ENCODE results near the gene CYP2E1. TPM values are rescaled to one million over a fixed set of nuclear protein-coding genes. Genes with fewer than 3 reads are reported as not detected.

CYP2E1 gene
- total RNA-seq, 1 experiment from 2014 or later: 1.0 TPM

DNA sequence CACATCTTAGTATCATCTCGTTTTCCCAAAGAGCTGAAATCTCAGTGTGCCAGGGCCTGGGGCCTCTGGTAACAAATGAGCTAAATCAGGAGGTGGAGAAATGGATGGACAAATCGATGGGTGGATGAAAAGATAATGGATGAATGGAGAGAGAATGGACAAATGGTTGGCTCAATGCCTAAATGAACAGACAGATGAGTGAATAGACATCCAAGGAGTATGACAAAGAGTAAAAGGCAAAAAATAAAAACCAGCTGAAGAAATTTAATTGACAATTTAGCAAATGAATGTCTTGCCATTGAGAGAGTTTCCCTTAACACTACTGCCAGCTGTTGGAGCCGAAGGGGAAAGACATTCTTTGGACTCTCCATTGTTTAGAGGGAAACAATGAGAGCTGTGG lies 30.2 kb downstream of the CYP2E1 start:
- peaks cover 93% of the 10 kb centered on the region for H3K9me3 Mint-ChIP-seq

More for the DNA sequence above, 30.2 kb downstream of the CYP2E1 start:
- TF ChIP-seq, protein P1, sequence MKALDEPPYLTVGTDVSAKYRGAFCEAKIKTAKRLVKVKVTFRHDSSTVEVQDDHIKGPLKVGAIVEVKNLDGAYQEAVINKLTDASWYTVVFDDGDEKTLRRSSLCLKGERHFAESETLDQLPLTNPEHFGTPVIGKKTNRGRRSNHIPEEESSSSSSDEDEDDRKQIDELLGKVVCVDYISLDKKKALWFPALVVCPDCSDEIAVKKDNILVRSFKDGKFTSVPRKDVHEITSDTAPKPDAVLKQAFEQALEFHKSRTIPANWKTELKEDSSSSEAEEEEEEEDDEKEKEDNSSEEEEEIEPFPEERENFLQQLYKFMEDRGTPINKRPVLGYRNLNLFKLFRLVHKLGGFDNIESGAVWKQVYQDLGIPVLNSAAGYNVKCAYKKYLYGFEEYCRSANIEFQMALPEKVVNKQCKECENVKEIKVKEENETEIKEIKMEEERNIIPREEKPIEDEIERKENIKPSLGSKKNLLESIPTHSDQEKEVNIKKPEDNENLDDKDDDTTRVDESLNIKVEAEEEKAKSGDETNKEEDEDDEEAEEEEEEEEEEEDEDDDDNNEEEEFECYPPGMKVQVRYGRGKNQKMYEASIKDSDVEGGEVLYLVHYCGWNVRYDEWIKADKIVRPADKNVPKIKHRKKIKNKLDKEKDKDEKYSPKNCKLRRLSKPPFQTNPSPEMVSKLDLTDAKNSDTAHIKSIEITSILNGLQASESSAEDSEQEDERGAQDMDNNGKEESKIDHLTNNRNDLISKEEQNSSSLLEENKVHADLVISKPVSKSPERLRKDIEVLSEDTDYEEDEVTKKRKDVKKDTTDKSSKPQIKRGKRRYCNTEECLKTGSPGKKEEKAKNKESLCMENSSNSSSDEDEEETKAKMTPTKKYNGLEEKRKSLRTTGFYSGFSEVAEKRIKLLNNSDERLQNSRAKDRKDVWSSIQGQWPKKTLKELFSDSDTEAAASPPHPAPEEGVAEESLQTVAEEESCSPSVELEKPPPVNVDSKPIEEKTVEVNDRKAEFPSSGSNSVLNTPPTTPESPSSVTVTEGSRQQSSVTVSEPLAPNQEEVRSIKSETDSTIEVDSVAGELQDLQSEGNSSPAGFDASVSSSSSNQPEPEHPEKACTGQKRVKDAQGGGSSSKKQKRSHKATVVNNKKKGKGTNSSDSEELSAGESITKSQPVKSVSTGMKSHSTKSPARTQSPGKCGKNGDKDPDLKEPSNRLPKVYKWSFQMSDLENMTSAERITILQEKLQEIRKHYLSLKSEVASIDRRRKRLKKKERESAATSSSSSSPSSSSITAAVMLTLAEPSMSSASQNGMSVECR (CRISPR knock-in tag; IDR thresholded peaks at IDR 0.05; ENCODE audit: borderline replicate concordance): no peak
- TF ChIP-seq, protein P2, sequence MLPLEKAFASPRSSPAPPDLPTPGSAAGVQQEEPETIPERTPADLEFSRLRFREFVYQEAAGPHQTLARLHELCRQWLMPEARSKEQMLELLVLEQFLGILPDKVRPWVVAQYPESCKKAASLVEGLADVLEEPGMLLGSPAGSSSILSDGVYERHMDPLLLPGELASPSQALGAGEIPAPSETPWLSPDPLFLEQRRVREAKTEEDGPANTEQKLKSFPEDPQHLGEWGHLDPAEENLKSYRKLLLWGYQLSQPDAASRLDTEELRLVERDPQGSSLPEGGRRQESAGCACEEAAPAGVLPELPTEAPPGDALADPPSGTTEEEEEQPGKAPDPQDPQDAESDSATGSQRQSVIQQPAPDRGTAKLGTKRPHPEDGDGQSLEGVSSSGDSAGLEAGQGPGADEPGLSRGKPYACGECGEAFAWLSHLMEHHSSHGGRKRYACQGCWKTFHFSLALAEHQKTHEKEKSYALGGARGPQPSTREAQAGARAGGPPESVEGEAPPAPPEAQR (CRISPR knock-in tag; IDR thresholded peaks at IDR 0.05): no peak
- no peak for TF ChIP-seq NFATC4 (CRISPR knock-in tag; IDR thresholded peaks at IDR 0.05)
- TF ChIP-seq, protein P3, sequence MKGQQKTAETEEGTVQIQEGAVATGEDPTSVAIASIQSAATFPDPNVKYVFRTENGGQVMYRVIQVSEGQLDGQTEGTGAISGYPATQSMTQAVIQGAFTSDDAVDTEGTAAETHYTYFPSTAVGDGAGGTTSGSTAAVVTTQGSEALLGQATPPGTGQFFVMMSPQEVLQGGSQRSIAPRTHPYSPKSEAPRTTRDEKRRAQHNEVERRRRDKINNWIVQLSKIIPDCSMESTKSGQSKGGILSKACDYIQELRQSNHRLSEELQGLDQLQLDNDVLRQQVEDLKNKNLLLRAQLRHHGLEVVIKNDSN (CRISPR knock-in tag; IDR thresholded peaks at IDR 0.05): no peak
- no peak for TF ChIP-seq TCF7 (CRISPR knock-in tag; IDR thresholded peaks at IDR 0.05; ENCODE audit: low read depth)
- TF ChIP-seq ZNF263 (CRISPR knock-in tag; IDR thresholded peaks at IDR 0.05; ENCODE audit: low read depth): no peak
- TF ChIP-seq, protein P4, sequence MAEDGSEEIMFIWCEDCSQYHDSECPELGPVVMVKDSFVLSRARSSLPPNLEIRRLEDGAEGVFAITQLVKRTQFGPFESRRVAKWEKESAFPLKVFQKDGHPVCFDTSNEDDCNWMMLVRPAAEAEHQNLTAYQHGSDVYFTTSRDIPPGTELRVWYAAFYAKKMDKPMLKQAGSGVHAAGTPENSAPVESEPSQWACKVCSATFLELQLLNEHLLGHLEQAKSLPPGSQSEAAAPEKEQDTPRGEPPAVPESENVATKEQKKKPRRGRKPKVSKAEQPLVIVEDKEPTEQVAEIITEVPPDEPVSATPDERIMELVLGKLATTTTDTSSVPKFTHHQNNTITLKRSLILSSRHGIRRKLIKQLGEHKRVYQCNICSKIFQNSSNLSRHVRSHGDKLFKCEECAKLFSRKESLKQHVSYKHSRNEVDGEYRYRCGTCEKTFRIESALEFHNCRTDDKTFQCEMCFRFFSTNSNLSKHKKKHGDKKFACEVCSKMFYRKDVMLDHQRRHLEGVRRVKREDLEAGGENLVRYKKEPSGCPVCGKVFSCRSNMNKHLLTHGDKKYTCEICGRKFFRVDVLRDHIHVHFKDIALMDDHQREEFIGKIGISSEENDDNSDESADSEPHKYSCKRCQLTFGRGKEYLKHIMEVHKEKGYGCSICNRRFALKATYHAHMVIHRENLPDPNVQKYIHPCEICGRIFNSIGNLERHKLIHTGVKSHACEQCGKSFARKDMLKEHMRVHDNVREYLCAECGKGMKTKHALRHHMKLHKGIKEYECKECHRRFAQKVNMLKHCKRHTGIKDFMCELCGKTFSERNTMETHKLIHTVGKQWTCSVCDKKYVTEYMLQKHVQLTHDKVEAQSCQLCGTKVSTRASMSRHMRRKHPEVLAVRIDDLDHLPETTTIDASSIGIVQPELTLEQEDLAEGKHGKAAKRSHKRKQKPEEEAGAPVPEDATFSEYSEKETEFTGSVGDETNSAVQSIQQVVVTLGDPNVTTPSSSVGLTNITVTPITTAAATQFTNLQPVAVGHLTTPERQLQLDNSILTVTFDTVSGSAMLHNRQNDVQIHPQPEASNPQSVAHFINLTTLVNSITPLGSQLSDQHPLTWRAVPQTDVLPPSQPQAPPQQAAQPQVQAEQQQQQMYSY (CRISPR knock-in tag; IDR thresholded peaks at IDR 0.05): no peak
- no peak for TF ChIP-seq RORB (CRISPR knock-in tag; IDR thresholded peaks at IDR 0.05)
- TF ChIP-seq OVOL2 (CRISPR knock-in tag; IDR thresholded peaks at IDR 0.05; ENCODE audit: borderline replicate concordance): no peak
- TF ChIP-seq, protein P5, sequence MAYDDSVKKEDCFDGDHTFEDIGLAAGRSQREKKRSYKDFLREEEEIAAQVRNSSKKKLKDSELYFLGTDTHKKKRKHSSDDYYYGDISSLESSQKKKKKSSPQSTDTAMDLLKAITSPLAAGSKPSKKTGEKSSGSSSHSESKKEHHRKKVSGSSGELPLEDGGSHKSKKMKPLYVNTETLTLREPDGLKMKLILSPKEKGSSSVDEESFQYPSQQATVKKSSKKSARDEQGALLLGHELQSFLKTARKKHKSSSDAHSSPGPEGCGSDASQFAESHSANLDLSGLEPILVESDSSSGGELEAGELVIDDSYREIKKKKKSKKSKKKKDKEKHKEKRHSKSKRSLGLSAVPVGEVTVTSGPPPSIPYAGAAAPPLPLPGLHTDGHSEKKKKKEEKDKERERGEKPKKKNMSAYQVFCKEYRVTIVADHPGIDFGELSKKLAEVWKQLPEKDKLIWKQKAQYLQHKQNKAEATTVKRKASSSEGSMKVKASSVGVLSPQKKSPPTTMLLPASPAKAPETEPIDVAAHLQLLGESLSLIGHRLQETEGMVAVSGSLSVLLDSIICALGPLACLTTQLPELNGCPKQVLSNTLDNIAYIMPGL (CRISPR knock-in tag; IDR thresholded peaks at IDR 0.05): no peak
- no peak for TF ChIP-seq CBFB (CRISPR knock-in tag; IDR thresholded peaks at IDR 0.05; ENCODE audit: low read depth)
- TF ChIP-seq FOXK1 (CRISPR knock-in tag; IDR thresholded peaks at IDR 0.05): no peak
- ChIA-PET POLR2A (no interaction called here), CTCF (no interaction called here)
- peaks cover 13% of the 10 kb centered on the region for H3K27me3 Mint-ChIP-seq (ENCODE audit: low read depth)
- peaks cover 77% of the 10 kb centered on the region for H3K36me3 Mint-ChIP-seq
- ATAC-seq (no peak), DNase-seq (ENCODE audit: low spot score) (no peak)
- no peak overlapping the region for H3K4me3 Mint-ChIP-seq
- no peaks in the 10 kb centered on the region for H3K4me1 Mint-ChIP-seq
- no peak overlapping the region for H3K27ac Mint-ChIP-seq

Data from WTC11 (cell line).